K562 (cell line): ENCODE data around the gene PTCD3. TPM values are rescaled to one million over a fixed set of nuclear protein-coding genes. Genes with fewer than 3 reads are reported as not detected.
A peak's percentile ranks its signal among the peaks of the same experiment; 100 is the strongest.

Experiments used
- ATAC-seq: fragments of 200-7000 bp; cut with Tn5 transposase; 3 replicates; pipeline ENCODE4 v1.9.1; 2020; ENCODE audit warnings: moderate library complexity
- BruUV-seq: library from RNA; stranded (reverse); fragments of 400-500 nt; replicated peaks from 2 replicates; lab custom pipeline; 2021; lab: Mats Ljungman, UMichigan
- CTCF ChIA-PET: fragments of 300-600 bp; formaldehyde crosslinking; extraction: SDS; loops from one replicate; lab custom pipeline; 2021; ENCODE audit warnings: low intra/inter-chr PET ratio; lab: Yijun Ruan, JAX
- POLR2A ChIA-PET: fragments of 300-600, 350-650 bp; sonication (Branson Sonifier 250); formaldehyde crosslinking; extraction: SDS; loops from one replicate; lab custom pipeline; 2021; ENCODE audit warnings: antibody characterized with exemption, inconsistent platforms; lab: Yijun Ruan, JAX
- DNase-seq, 4 experiments: peaks; one replicate each; pipeline versions ENCODE4 v3.0.0 to v3.0.0-alpha.2; 2011 to 2018; ENCODE audit warnings: low spot score in 3 of 4, mixed read lengths in 3 of 4; ENCODE audit errors: extremely low read depth in 1 of 4
- FAIRE-seq: peaks from 2 replicates; lab custom pipeline; 2011; peaks lifted over from hg19 to GRCh38; lab: Jason Lieb, UNC
- H2AFZ ChIP-seq: 2 replicates; pipeline ENCODE4 v1.6.0; 2011; ENCODE audit warnings: low read depth, low read length, control low read depth, inconsistent platforms
- H3K27ac ChIP-seq: fragments of 200-600 bp; 3 replicates; pipeline ENCODE4 v1.8.0; 2011; ENCODE audit warnings: low read depth, mild to moderate bottlenecking, control low read depth, inconsistent platforms, low read length, moderate library complexity, mixed read lengths; ENCODE audit errors: extremely low read depth
- H3K27me3 ChIP-seq, 2 experiments: fragments of 300-600 bp in 1 of 2; 2 replicates in 1 of 2; 3 replicates in 1 of 2; pipeline versions ENCODE4 v1.6.0 to v1.8.0; 2011; ENCODE audit warnings: inconsistent platforms in 2 of 2, low read length in 2 of 2, mild to moderate bottlenecking in 1 of 2, mixed read lengths in 1 of 2, moderate library complexity in 1 of 2; ENCODE audit not compliant: control insufficient read depth in 2 of 2, insufficient read depth in 2 of 2
- H3K36me3 ChIP-seq: fragments of 300-600 bp; 3 replicates; pipeline ENCODE4 v1.8.0; 2011; ENCODE audit warnings: mild to moderate bottlenecking, low read length, inconsistent platforms; ENCODE audit not compliant: control insufficient read depth, insufficient read depth
- H3K4me1 ChIP-seq, 2 experiments: fragments of 200-600 bp in 1 of 2; replicated peaks in 1 of 2; 2 replicates in 1 of 2; 3 replicates in 1 of 2; pipeline versions ENCODE4 v1.5.1 to v1.8.0; 2011; ENCODE audit warnings: inconsistent platforms in 2 of 2, low read length in 2 of 2, mild to moderate bottlenecking in 1 of 2, mixed read lengths in 1 of 2, moderate library complexity in 1 of 2; ENCODE audit not compliant: control insufficient read depth in 2 of 2, insufficient read depth in 2 of 2
- H3K4me2 ChIP-seq: 2 replicates; pipeline ENCODE4 v1.6.1; 2011; ENCODE audit warnings: low read length, control low read depth, inconsistent platforms, mixed read lengths; ENCODE audit not compliant: insufficient read depth
- H3K4me3 ChIP-seq: fragments of 200-600 bp; sonication (generic), shearing (Covaris generic); 2 replicates; pipeline ENCODE4 v1.5.1; 2016; ENCODE audit warnings: control low read depth, inconsistent platforms
- H3K79me2 ChIP-seq: fragments of 200-600 bp; 3 replicates; pipeline ENCODE4 v1.8.0; 2011; ENCODE audit warnings: low read length, inconsistent platforms; ENCODE audit not compliant: control insufficient read depth, insufficient read depth
- H3K9ac ChIP-seq, 2 experiments: 2 replicates each; pipeline versions ENCODE4 v1.6.0 to v1.6.1; 2011; ENCODE audit warnings: low read depth in 2 of 2, low read length in 2 of 2, control low read depth in 1 of 2, inconsistent platforms in 1 of 2, mild to moderate bottlenecking in 1 of 2, mixed read lengths in 1 of 2; ENCODE audit not compliant: insufficient read depth in 1 of 2
- H3K9me1 ChIP-seq: one replicate; pipeline ENCODE4 v1.6.0; 2011; ENCODE audit warnings: inconsistent platforms, mild to moderate bottlenecking, low read length, moderate library complexity; ENCODE audit not compliant: control insufficient read depth, insufficient read depth
- H3K9me3 ChIP-seq: replicated peaks from 2 replicates; pipeline ENCODE4 v1.5.1; 2011; ENCODE audit warnings: low read depth, low read length, inconsistent platforms; ENCODE audit not compliant: control insufficient read depth, insufficient read depth
- H4K20me1 ChIP-seq: replicated peaks from 2 replicates; pipeline ENCODE4 v1.6.1; 2011; ENCODE audit warnings: low read length, inconsistent platforms, mixed read lengths; ENCODE audit not compliant: control insufficient read depth, insufficient read depth
- CTCF ChIP-seq, 3 experiments: IDR thresholded peaks in 2 of 3; conservative IDR thresholded peaks in 1 of 3; 2 replicates each; pipeline ENCODE4 v1.5.1; 2011 to 2012; ENCODE audit warnings: low read length in 3 of 3, mild to moderate bottlenecking in 3 of 3, control low read depth in 2 of 3, improper control_type of control experiment in 1 of 3, inconsistent platforms in 1 of 3, low read depth in 1 of 3, mixed read lengths in 1 of 3, moderate library complexity in 1 of 3; ENCODE audit not compliant: insufficient read depth in 2 of 3
- MEF2A ChIP-seq: IDR thresholded peaks from 2 replicates; pipeline ENCODE4 v1.6.1; 2011; ENCODE audit warnings: low read depth, mild to moderate bottlenecking, low read length, moderate library complexity; ENCODE audit not compliant: control insufficient read depth
- RAD21 ChIP-seq, 2 experiments: fragments of 250-450 bp in 1 of 2; fragments of 450-650 bp in 1 of 2; sonication (Bioruptor Pico) in 1 of 2; formaldehyde crosslinking in 1 of 2; IDR thresholded peaks in 1 of 2; conservative IDR thresholded peaks in 1 of 2; 2 replicates each; pipeline versions ENCODE4 v1.4.0 to v1.8.0; 2020 to 2022; ENCODE audit warnings: mild to moderate bottlenecking in 2 of 2, moderate library complexity in 1 of 2
- REST ChIP-seq, 2 experiments: fragments of 450-650 bp; formaldehyde crosslinking in 1 of 2; IDR thresholded peaks; 2 replicates each; pipeline versions ENCODE4 v1.4.0 to v1.6.1; 2014 to 2020; ENCODE audit warnings: mild to moderate bottlenecking in 2 of 2, borderline replicate concordance in 1 of 2, low read depth in 1 of 2
- WGBS: fragments of 100-300 bp; shearing (Covaris generic); methylation state at CpG from one replicate; pipeline ENCODE4 v1.1.6; 2016; ENCODE audit warnings: low coverage, mixed read lengths; ENCODE audit not compliant: insufficient coverage; ENCODE audit errors: missing lambda C conversion rate; 5-methylcytosine and 5-hydroxymethylcytosine counted together
- in situ Hi-C: fragments of 300-500 bp; cut with MboI; formaldehyde crosslinking; loops from 4 replicates; pipeline ENCODE4 v1.15.0; 2018; ENCODE audit warnings: inconsistent platforms, mixed read lengths
- intact Hi-C: fragments of 100-400 bp; cut with micrococcal nuclease; formaldehyde crosslinking; loops from 2 replicates; pipeline ENCODE4 v1.14.2; 2022
- polyA plus RNA-seq, 8 experiments: library from polyadenylated mRNA; depleted of rRNA in 4 of 8; stranded (reverse) in 5 of 8; unstranded in 3 of 8; fragments of >200 nt; fragmentation: Nextera tagmentation in 2 of 8; fragmentation: Illumina TruSeq in 1 of 8; extraction: Ambion mirVana in 2 of 8; extraction: Trizol in 1 of 8; gene quantifications; 2 replicates each; pipeline versions ENCODE4 v1.2.1 to v1.2.3, GENCODE V29; 2011 to 2014; ENCODE audit warnings: inconsistent platforms in 1 of 8, missing spikeins in 1 of 8
- total RNA-seq, 7 experiments: library from RNA; depleted of rRNA in 6 of 7; stranded (reverse); fragments of >200 nt in 6 of 7; fragmentation: Illumina TruSeq in 2 of 7; extraction: Trizol in 2 of 7; gene quantifications; 2 replicates each; pipeline versions ENCODE4 v1.2.1 to v1.2.3, GENCODE V29; 2011 to 2021; ENCODE audit warnings: low replicate concordance in 1 of 7

Gene PTCD3
- total and polyA plus RNA-seq, 9 of the 15 experiments (the other 6 are each of a cell fraction or from before 2014, with no cell fraction given), result 65.2 to 241 (median 172) TPM

- no peak overlapping the region for H3K4me2 ChIP-seq
- DNase-seq, result peak in 3 of 4 experiments; percentile 50 to 54 (median 53)
- no peak for FAIRE-seq
Observed at GRCh38 chr2:86087936-86088850, 17.8 kb upstream of the PTCD3 start.

More at GRCh38 chr2:86087936-86088850, 17.8 kb upstream of the PTCD3 start:
- Histone ChIP-seq H3K9me1 (no peaks in the 10 kb centered on the region), H3K79me2 (peaks cover 10% of the 10 kb centered on the region; the same call in 1 of the 3 replicates), H3K27me3 (no peaks in the 10 kb centered on the region), H3K9ac (no peak overlapping the region), H3K4me1 (no peaks in the 10 kb centered on the region), H3K9me3 (no peaks in the 10 kb centered on the region), H3K4me3 (no peak overlapping the region), H2AFZ (no peak overlapping the region), H3K27ac (no peak overlapping the region), H4K20me1 (no peaks in the 10 kb centered on the region), H3K36me3 (peaks cover 87% of the 10 kb centered on the region)
- ChIA-PET POLR2A (interaction anchor here (0.5 to 1.0 kb wide), 6 partner anchors 11 to 320 kb away, joined by 3 to 4 read pairs (median 3); partner anchors contain the start of genes POLR1A and PTCD3), CTCF (interaction anchor here (0.6 to 0.8 kb wide), 2 partner anchors 133 to 709 kb away, joined by 3 to 4 read pairs; no protein-coding TSS in a partner anchor)
- BruUV-seq, result no TSS peak
- 86% methylated on average over 14 of the region's 14 CpGs for WGBS
- in situ Hi-C loops (no loop called here), intact Hi-C loops (loop anchor here (5.0 to 10.0 kb wide), 3 partner anchors 134 to 333 kb away; partner anchors contain the start of gene ATOH8)
- ATAC-seq, result peak; percentile 73
- no peak for TF ChIP-seq MEF2A
- TF ChIP-seq REST (IDR thresholded peaks at IDR 0.05; ENCODE audit: borderline replicate concordance), result peak; percentile 27; the same call in 1 of the 2 replicates
- no peak for TF ChIP-seq REST (CRISPR knock-in tag; IDR thresholded peaks at IDR 0.05; ENCODE audit: low read depth)
- TF ChIP-seq RAD21 (CRISPR knock-in tag; conservative IDR thresholded peaks at IDR 0.05 in 1 of 2, IDR thresholded peaks at IDR 0.05 in 1 of 2), result peak; percentile 22 to 56; a peak in 3 of 4 replicates
- TF ChIP-seq CTCF (IDR thresholded peaks at IDR 0.05 in 2 of 3, conservative IDR thresholded peaks at IDR 0.05 in 1 of 3; ENCODE audit: insufficient read depth in 2 of 3, low read depth in 1 of 3, low read length in 3 of 3), result peak; percentile 31 to 67 (median 64); a peak in 5 of 6 replicates
